ENCODE measurements around the gene MINDY4B.
A peak's percentile ranks its signal among the peaks of the same experiment; 100 is the strongest.

The MINDY4B gene

GRCh38 chr3:150905339-150905738 is at the start of gene MINDY4B:
Gene MINDY4B (minus strand): TSS chr3:150905439. CDS start chr3:150905439, 0 bp downstream.
- DNase-seq (ENCODE audit: low read depth), result no peak

- DNase-seq (ENCODE audit: low read depth), result no peak
These were observed 46.7 kb upstream of the MINDY4B start for GRCh38 chr3:150951923-150952322.

GRCh38 chr3:150945226-150946032 is 40.2 kb upstream of the MINDY4B start:
- DNase-seq (ENCODE audit: low read depth), result peak; percentile 61

- DNase-seq (ENCODE audit: low read depth), result no peak
These were observed 37.0 kb upstream of the MINDY4B start for GRCh38 chr3:150942221-150942620.

- no peak for DNase-seq (ENCODE audit: low read depth)
These were observed 31.5 kb upstream of the MINDY4B start for GRCh38 chr3:150936693-150937092.

GRCh38 chr3:150933473-150933995 is 28.3 kb upstream of the MINDY4B start:
- DNase-seq (ENCODE audit: low read depth), result peak; percentile 18

GRCh38 chr3:150931745-150932144 is 26.5 kb upstream of the MINDY4B start:
- DNase-seq (ENCODE audit: low read depth), result no peak

GRCh38 chr3:150930839-150931238 is 25.6 kb upstream of the MINDY4B start:
- no peak for DNase-seq (ENCODE audit: low read depth)

- DNase-seq (ENCODE audit: low read depth), result no peak
These were observed 23.0 kb upstream of the MINDY4B start for GRCh38 chr3:150928234-150928633.

- no peak for DNase-seq (ENCODE audit: low read depth)
These were observed 21.1 kb upstream of the MINDY4B start for GRCh38 chr3:150926328-150926727.

- no peak for DNase-seq (ENCODE audit: low read depth)
These were observed 20.5 kb upstream of the MINDY4B start for GRCh38 chr3:150925751-150926201.

- DNase-seq (ENCODE audit: low read depth), result no peak
These were observed 17.4 kb upstream of the MINDY4B start for GRCh38 chr3:150922611-150923010.

GRCh38 chr3:150921209-150921608 is 16.0 kb upstream of the MINDY4B start:
- no peak for DNase-seq (ENCODE audit: low read depth)

GRCh38 chr3:150920236-150920635 is 15.0 kb upstream of the MINDY4B start:
- DNase-seq (ENCODE audit: low read depth), result no peak

- DNase-seq (ENCODE audit: low read depth), result no peak
These were observed 12.7 kb upstream of the MINDY4B start for GRCh38 chr3:150917951-150918350.

- no peak for DNase-seq (ENCODE audit: low read depth)
These were observed 8.1 kb upstream of the MINDY4B start for GRCh38 chr3:150913133-150913922.

- DNase-seq (ENCODE audit: low read depth), result no peak
These were observed 7.3 kb upstream of the MINDY4B start for GRCh38 chr3:150912501-150912900.

- DNase-seq (ENCODE audit: low read depth), result no peak
These were observed 6.5 kb upstream of the MINDY4B start for GRCh38 chr3:150911771-150912170.

- DNase-seq (ENCODE audit: low read depth), result no peak
These were observed 1.2 kb upstream of the MINDY4B start for GRCh38 chr3:150906461-150906860.

- no peak for DNase-seq (ENCODE audit: low read depth)
These were observed 507 bp upstream of the MINDY4B start for GRCh38 chr3:150905746-150906145.

- DNase-seq (ENCODE audit: low read depth), result no peak
These were observed 2.3 kb downstream of the MINDY4B start for GRCh38 chr3:150902988-150903387.

- no peak for DNase-seq (ENCODE audit: low read depth)
These were observed 3.4 kb downstream of the MINDY4B start for GRCh38 chr3:150901793-150902192.

- no peak for DNase-seq (ENCODE audit: low read depth)
These were observed 6.1 kb downstream of the MINDY4B start for GRCh38 chr3:150899141-150899540.
